H9 (cell line): ENCODE measurements around the gene SLC2A14. TPM values are rescaled to one million over a fixed set of nuclear protein-coding genes. Genes with fewer than 3 reads are reported as not detected.
"Not testable (repeated sequence)": the region's sequence is repeated elsewhere in the genome, so short reads cannot be mapped to it uniquely, and the experiment has no call there.

ENCODE experiments used
- DNase-seq: peaks from one replicate; pipeline ENCODE4 v3.0.0-alpha.2; 2017
- H2AFZ ChIP-seq: one replicate; pipeline ENCODE4 v1.6.1; 2013; ENCODE audit warnings: mild to moderate bottlenecking, low read length, control low read depth, moderate library complexity
- H2AK5ac ChIP-seq: 2 replicates; pipeline ENCODE4 v1.6.1; 2013; ENCODE audit warnings: low read length, control low read depth, mixed read lengths; ENCODE audit not compliant: insufficient read length
- H2BK120ac ChIP-seq: one replicate; pipeline ENCODE4 v1.6.1; 2013; ENCODE audit warnings: low read depth, mild to moderate bottlenecking, low read length, control low read depth, inconsistent platforms; ENCODE audit not compliant: poor library complexity, severe bottlenecking
- H2BK12ac ChIP-seq: 2 replicates; pipeline ENCODE4 v1.6.1; 2013; ENCODE audit warnings: low read length, control low read depth, mixed read lengths, low read depth; ENCODE audit not compliant: insufficient read length
- H2BK15ac ChIP-seq: 2 replicates; pipeline ENCODE4 v1.6.1; 2013; ENCODE audit warnings: low read depth, low read length, control low read depth
- H2BK20ac ChIP-seq: one replicate; pipeline ENCODE4 v1.6.1; 2013; ENCODE audit warnings: low read depth, mild to moderate bottlenecking, low read length, control low read depth, inconsistent platforms; ENCODE audit not compliant: poor library complexity, severe bottlenecking
- H2BK5ac ChIP-seq: 2 replicates; pipeline ENCODE4 v1.6.1; 2013; ENCODE audit warnings: low read length, control low read depth, mixed read lengths; ENCODE audit not compliant: insufficient read length
- H3K14ac ChIP-seq: 2 replicates; pipeline ENCODE4 v1.6.1; 2013; ENCODE audit warnings: low read length, control low read depth; ENCODE audit not compliant: insufficient read depth
- H3K18ac ChIP-seq: 2 replicates; pipeline ENCODE4 v1.6.1; 2013; ENCODE audit warnings: low read depth, mild to moderate bottlenecking, mixed read lengths, low read length, control low read depth; ENCODE audit not compliant: insufficient read length
- H3K23ac ChIP-seq: 2 replicates; pipeline ENCODE4 v1.6.1; 2013; ENCODE audit warnings: low read length, control low read depth, mixed read lengths, low read depth; ENCODE audit not compliant: insufficient read length
- H3K23me2 ChIP-seq: 2 replicates; pipeline ENCODE4 v1.6.1; 2013; ENCODE audit warnings: low read depth, mild to moderate bottlenecking, mixed read lengths, low read length, control low read depth; ENCODE audit not compliant: insufficient read length, poor library complexity, severe bottlenecking
- H3K27ac ChIP-seq: 2 replicates; pipeline ENCODE4 v1.5.1; 2013; ENCODE audit warnings: low read length, control low read depth, mixed read lengths, low read depth; ENCODE audit not compliant: insufficient read length
- H3K27me3 ChIP-seq: 2 replicates; pipeline ENCODE4 v1.6.1; 2013; ENCODE audit warnings: low read length, control low read depth, inconsistent platforms; ENCODE audit not compliant: insufficient read depth
- H3K4ac ChIP-seq: 2 replicates; pipeline ENCODE4 v1.6.1; 2013; ENCODE audit warnings: low read depth, mild to moderate bottlenecking, control low read depth, inconsistent platforms, low read length, moderate library complexity
- H3K4me1 ChIP-seq: 2 replicates; pipeline ENCODE4 v1.6.1; 2013; ENCODE audit warnings: low read length, control low read depth, inconsistent platforms; ENCODE audit not compliant: insufficient read depth
- H3K4me2 ChIP-seq: 2 replicates; pipeline ENCODE4 v1.6.1; 2013; ENCODE audit warnings: low read length, control low read depth, mixed read lengths; ENCODE audit not compliant: insufficient read length, insufficient read depth
- H3K56ac ChIP-seq: 2 replicates; pipeline ENCODE4 v1.6.1; 2013; ENCODE audit warnings: low read depth, mild to moderate bottlenecking, mixed read lengths, low read length, control low read depth; ENCODE audit not compliant: insufficient read length
- H3K79me1 ChIP-seq: 2 replicates; pipeline ENCODE4 v1.6.1; 2013; ENCODE audit warnings: low read depth, mild to moderate bottlenecking, moderate library complexity, low read length, control low read depth, inconsistent platforms; ENCODE audit not compliant: insufficient read depth, poor library complexity, severe bottlenecking
- H3K79me2 ChIP-seq: 2 replicates; pipeline ENCODE4 v1.6.1; 2013; ENCODE audit warnings: low read length, control low read depth, inconsistent platforms; ENCODE audit not compliant: insufficient read depth
- H3K9ac ChIP-seq: 2 replicates; pipeline ENCODE4 v1.6.1; 2013; ENCODE audit warnings: low read length, control low read depth, mixed read lengths; ENCODE audit not compliant: insufficient read length; ENCODE audit errors: extremely low read depth
- H3K9me3 ChIP-seq: one replicate; pipeline ENCODE4 v1.6.1; 2013; ENCODE audit warnings: low read depth, low read length, inconsistent platforms; ENCODE audit not compliant: control insufficient read depth
- H3T11ph ChIP-seq: one replicate; pipeline ENCODE4 v1.6.1; 2013; ENCODE audit warnings: mild to moderate bottlenecking, low read length, control low read depth, inconsistent platforms
- H4K20me1 ChIP-seq: one replicate; pipeline ENCODE4 v1.6.1; 2013; ENCODE audit not compliant: control insufficient read depth, insufficient read length, insufficient read depth
- H4K5ac ChIP-seq: 2 replicates; pipeline ENCODE4 v1.6.1; 2013; ENCODE audit warnings: low read depth, mild to moderate bottlenecking, mixed read lengths, low read length, control low read depth; ENCODE audit not compliant: insufficient read length
- H4K8ac ChIP-seq: replicated peaks from 2 replicates; pipeline ENCODE4 v1.6.1; 2013; ENCODE audit warnings: low read length, control low read depth, mixed read lengths, low read depth; ENCODE audit not compliant: insufficient read length
- H4K91ac ChIP-seq: 2 replicates; pipeline ENCODE4 v1.6.1; 2013; ENCODE audit warnings: low read depth, mild to moderate bottlenecking, moderate library complexity, mixed read lengths, low read length, control low read depth; ENCODE audit not compliant: insufficient read length
- H3K27ac Mint-ChIP-seq, 3 experiments: 2 replicates in 2 of 3; 3 replicates in 1 of 3; pipeline ENCODE4 v1.8.0; 2020 to 2021; ENCODE audit warnings: mixed read lengths in 3 of 3, mild to moderate bottlenecking in 1 of 3, moderate library complexity in 1 of 3
- H3K27me3 Mint-ChIP-seq: 2 replicates; pipeline ENCODE4 v1.8.0; 2021; ENCODE audit warnings: low read depth, mild to moderate bottlenecking, moderate library complexity, mixed read lengths
- H3K36me3 Mint-ChIP-seq, 3 experiments: 2 replicates in 2 of 3; 3 replicates in 1 of 3; pipeline ENCODE4 v1.8.0; 2020 to 2021; ENCODE audit warnings: low read depth in 3 of 3, mixed read lengths in 3 of 3; ENCODE audit not compliant: insufficient read depth in 1 of 3
- H3K4me1 Mint-ChIP-seq, 2 experiments: 2 replicates each; pipeline ENCODE4 v1.8.0; 2020; ENCODE audit warnings: mixed read lengths in 2 of 2
- H3K4me3 Mint-ChIP-seq, 2 experiments: 2 replicates in 1 of 2; 3 replicates in 1 of 2; pipeline ENCODE4 v1.8.0; 2020 to 2021; ENCODE audit warnings: mild to moderate bottlenecking in 2 of 2, mixed read lengths in 2 of 2, moderate library complexity in 1 of 2
- H3K9me3 Mint-ChIP-seq, 2 experiments: 2 replicates in 1 of 2; 3 replicates in 1 of 2; pipeline ENCODE4 v1.8.0; 2020; ENCODE audit warnings: mild to moderate bottlenecking in 2 of 2, mixed read lengths in 2 of 2, moderate library complexity in 1 of 2
- CTCF ChIP-seq: fragments of 200-600 bp; sonication (generic); conservative IDR thresholded peaks from 3 replicates; pipeline ENCODE4 v1.8.0; 2021; ENCODE audit warnings: antibody characterized with exemption, mild to moderate bottlenecking
- WGBS: extraction: QIAGEN DNeasy Blood & Tissue Kit; methylation state at CpG from one replicate; pipeline ENCODE4 v1.1.7; 2013; ENCODE audit warnings: missing lambda C conversion rate, low lambda C conversion rate, mixed read lengths; ENCODE audit not compliant: insufficient read length; ENCODE audit errors: extremely low coverage; 5-methylcytosine and 5-hydroxymethylcytosine counted together
- total RNA-seq: library from RNA; stranded (reverse); gene quantifications from 2 replicates; pipeline ENCODE4 v1.2.1, GENCODE V29; 2021

The SLC2A14 gene
- total RNA-seq, 1 experiment from 2014 or later, result 19.1 TPM

GRCh38 chr12:7915661-7916403 is 43.1 kb upstream of the SLC2A14 start:
- DNase-seq, result peak; percentile 72

DNA sequence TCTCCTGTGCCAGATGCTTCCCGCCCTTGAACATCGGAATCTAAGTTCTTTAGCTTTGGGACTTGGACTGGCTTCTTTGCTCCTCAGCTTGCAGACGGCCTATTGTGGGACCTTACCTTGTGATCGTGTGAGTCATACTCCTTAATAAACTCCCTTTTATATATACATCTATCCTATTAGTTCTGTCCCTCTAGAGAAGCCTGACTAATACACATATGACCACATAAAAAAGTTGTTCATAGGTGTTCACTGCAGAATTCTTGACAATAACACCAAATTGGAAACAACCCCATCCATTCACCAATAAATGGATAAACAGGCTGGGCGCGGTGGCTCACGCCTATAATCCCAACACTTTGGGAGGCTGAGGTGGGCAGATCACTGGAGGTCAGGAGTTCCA is 37.4 kb upstream of the SLC2A14 start:
- not testable (repeated sequence) for H3K4me2 ChIP-seq, H2BK12ac ChIP-seq, H3K79me1 ChIP-seq, H3K27me3 Mint-ChIP-seq, H2BK120ac ChIP-seq, H2AK5ac ChIP-seq, H3K9me3 ChIP-seq, H3K56ac ChIP-seq, H3K4me1 ChIP-seq, H2BK15ac ChIP-seq, H4K20me1 ChIP-seq, H3K9me3 Mint-ChIP-seq, H3K9ac ChIP-seq, H4K8ac ChIP-seq, H3K79me2 ChIP-seq, H2AFZ ChIP-seq, H3T11ph ChIP-seq, H4K5ac ChIP-seq, DNase-seq, H2BK5ac ChIP-seq, H3K4ac ChIP-seq, H2BK20ac ChIP-seq, H3K27me3 ChIP-seq, H3K23me2 ChIP-seq, H3K27ac ChIP-seq, H3K23ac ChIP-seq, H3K18ac ChIP-seq, H3K4me3 Mint-ChIP-seq, H4K91ac ChIP-seq, H3K14ac ChIP-seq, H3K36me3 Mint-ChIP-seq
- Mint-ChIP-seq H3K27ac (peak overlapping the region in 2 of 3 experiments; percentile 26 to 73; a peak in 2 of 7 replicates), H3K4me1 (peaks cover 32 to 33% of the 10 kb centered on the region in 2 experiments)
- WGBS, result no CpG with 5 or more reads among the region's 7 CpGs

More at GRCh38 chr12:7915661-7916403, 43.1 kb upstream of the SLC2A14 start:
- Mint-ChIP-seq H3K27ac (peak overlapping the region; percentile 77 to 82 (median 80); a peak in 4 of 7 replicates), H3K4me1 (peaks cover 18 to 21% of the 10 kb centered on the region in 2 experiments), H3K4me3 (no peak overlapping the region; a peak in 1 of 5 replicates), H3K36me3 (peaks cover 12 to 38% (median 31%) of the 10 kb centered on the region in 3 experiments; a peak in 6 of 7 replicates), H3K27me3 (no peaks in the 10 kb centered on the region; the same call in none of the 2 replicates), H3K9me3 (no peaks in the 10 kb centered on the region)
- WGBS, result no CpG with 5 or more reads among the region's 38 CpGs
- Histone ChIP-seq H3K4ac (no peak overlapping the region), H3K9me3 (no peaks in the 10 kb centered on the region), H2BK15ac (no peak overlapping the region), H3K4me2 (no peak overlapping the region), H3K27me3 (no peaks in the 10 kb centered on the region), H4K20me1 (no peaks in the 10 kb centered on the region), H3K4me1 (peaks cover 4% of the 10 kb centered on the region; the same call in 1 of the 2 replicates), H3K79me2 (no peaks in the 10 kb centered on the region), H3K18ac (peak overlapping the region; percentile 46), H2AFZ (no peak overlapping the region), H2BK5ac (no peak overlapping the region), H3K23me2 (no peaks in the 10 kb centered on the region), H4K8ac (no peak overlapping the region), H3K56ac (no peak overlapping the region), H2AK5ac (no peak overlapping the region), H3T11ph (no peak overlapping the region), H3K23ac (no peak overlapping the region), H3K9ac (no peak overlapping the region), H3K27ac (no peak overlapping the region), H4K91ac (no peak overlapping the region), H2BK20ac (no peak overlapping the region), H2BK120ac (no peak overlapping the region), H4K5ac (no peak overlapping the region), H3K79me1 (no peaks in the 10 kb centered on the region), H3K14ac (no peak overlapping the region), H2BK12ac (no peak overlapping the region)
- no peak for TF ChIP-seq CTCF
